ENCODE data around the gene CNTNAP2.

Gene CNTNAP2

DNA sequence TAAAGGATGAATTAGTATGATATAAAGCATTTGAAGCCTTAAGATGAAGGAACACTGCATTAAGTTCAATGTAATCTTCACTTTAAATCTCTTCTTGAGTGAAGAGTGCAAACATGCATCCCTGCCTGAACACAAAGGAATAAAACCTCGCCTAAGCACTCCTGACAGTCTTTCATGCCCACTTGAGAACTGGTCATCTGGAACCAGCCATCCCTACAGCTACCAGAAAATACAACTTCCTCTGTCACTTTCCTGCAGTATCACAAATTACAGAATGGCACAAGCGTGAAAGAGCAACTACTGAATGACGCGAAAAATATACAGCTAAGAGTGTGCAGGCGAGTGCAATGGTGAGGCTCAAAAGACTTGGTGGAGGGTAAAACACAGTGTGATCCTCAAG lies 1079.9 kb downstream of the CNTNAP2 start:
- no peak for DNase-seq (ENCODE audit: low read depth in 1 of 2, low spot score in 1 of 2)

DNA sequence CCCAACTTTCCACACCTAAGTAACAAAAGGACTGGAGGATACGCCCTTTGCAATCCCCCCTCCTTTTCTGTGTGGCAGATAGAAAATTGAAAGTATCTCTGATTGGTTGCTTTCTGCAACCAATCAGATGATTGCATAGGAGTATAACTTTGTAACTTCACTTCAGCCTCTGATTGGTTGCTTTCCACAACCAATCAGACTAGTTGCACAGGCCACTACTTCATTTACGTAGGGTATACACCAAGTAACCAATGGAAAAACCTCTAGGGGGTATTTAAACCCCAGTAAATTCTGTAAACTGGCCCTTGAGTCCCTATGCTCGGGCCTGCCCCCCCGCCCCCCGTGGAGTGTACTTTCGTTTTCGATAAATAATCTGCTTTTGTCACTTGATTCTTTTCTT lies 1080.4 kb downstream of the CNTNAP2 start:
- DNase-seq (ENCODE audit: low read depth in 1 of 2, low spot score in 1 of 2) = no peak

DNA sequence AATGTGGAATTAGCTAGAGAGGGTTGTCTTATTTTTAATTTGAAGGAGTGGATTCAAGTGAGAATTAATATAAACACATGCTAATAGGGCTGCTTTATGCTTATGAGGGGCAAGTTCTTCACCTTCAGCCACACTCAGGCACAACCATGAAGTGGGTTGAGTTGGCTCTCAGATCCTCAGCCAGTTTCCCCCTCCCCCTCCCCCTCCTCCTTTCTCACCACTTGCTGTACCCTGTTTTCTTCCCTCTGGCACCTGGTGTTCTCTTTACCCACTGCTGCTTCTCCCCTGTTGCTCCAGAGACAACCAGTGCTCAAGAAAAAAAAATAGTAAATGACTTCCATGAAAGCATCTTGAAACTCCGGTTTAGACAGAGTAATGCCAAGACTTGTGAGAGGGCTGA lies 1083.3 kb downstream of the CNTNAP2 start:
- no peak for DNase-seq (ENCODE audit: low read depth in 1 of 2, low spot score in 1 of 2)

DNA sequence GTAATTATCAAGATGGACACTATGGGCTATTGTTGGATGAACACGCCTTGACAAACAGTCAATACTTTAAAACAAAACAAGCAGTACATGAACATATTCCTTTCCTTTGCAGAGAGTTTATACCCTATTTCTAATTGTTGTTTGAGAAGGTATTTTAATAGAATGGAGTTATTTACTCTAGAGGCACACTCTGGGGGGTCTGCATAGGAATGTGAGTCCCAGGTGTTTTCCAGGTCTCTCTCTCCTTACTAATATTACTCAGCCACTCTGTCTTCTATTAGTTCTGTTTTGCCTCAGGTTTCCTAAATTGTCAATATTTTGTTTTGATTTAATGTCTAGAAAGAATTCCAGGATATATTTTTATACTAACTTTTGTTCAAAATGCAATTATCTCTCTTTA lies 1091.4 kb downstream of the CNTNAP2 start:
- no peak for DNase-seq (ENCODE audit: low read depth in 1 of 2, low spot score in 1 of 2)

DNA sequence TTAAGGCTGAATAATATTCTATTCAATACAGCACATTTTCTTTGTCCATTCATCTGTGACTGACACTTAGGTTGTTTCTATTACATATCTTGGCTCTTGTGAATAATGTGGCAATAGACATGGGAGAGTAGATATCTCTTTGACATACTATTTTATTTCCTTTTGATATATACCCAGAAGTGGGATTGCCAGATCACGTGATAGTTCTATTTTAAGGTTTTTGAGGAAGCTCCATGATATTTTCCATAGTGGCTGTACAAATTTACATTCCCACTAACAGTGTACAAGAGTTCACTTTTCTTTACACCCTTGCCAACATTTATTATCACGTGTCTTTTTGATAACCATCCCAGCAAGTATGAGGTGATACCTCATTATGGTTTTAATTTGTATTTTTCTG lies 1114.7 kb downstream of the CNTNAP2 start:
- no peak for DNase-seq (ENCODE audit: low read depth in 1 of 2, low spot score in 1 of 2)

DNA sequence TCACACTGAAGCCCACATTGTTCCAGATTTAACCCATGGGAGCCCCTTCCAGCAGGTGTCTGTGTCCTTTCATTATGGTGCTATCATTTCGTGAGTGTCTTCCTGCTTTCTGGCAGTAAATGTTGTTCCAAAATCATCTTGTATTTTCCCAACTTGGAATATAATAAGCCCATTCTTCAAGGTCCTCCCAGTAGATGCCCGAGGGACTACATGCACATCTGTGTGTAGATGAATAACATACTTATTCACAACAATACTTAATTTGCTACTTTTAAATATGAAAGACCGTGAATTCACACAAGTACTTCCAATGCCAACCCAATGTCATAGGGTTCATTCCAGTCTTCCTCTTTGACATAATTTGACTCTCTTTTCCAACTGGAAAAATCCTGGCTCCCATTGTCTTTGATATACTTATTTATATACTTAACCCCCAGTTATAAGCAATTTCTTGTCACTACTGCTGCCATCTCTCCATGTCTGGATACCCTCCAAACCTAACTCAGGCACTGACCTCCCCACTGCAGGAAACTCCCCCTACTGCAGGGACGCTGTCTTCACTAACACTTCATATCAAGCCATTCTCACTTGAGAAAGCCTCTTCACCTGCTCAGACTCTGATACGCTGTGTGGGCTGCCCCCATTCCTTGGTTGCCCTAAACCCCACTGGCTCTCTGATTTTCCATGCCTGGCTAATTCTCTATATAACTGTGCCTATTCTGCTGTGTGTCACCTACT lies 1119.2 kb downstream of the CNTNAP2 start:
- no peak for DNase-seq (ENCODE audit: low read depth in 1 of 2, low spot score in 1 of 2)

DNA sequence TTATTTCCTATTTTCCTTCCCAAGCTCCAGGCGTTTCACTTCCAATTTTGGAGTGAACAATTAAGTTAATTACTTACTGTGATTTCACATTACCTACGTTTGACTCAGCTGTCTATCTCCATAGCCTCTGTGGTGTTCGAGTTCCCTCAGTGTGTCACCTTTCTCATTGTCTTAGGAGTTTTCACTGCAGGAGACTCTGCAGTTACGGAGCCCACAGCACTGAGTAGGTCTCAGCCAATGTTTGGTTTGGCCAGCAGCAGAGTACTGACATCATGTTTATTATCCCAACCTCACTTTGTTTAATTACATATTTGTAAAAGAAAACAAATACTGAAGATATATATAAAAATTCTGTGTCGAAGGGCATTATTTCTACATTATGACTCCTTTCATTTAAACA lies 1123.9 kb downstream of the CNTNAP2 start:
- DNase-seq (ENCODE audit: low read depth in 1 of 2, low spot score in 1 of 2) = no peak

DNA sequence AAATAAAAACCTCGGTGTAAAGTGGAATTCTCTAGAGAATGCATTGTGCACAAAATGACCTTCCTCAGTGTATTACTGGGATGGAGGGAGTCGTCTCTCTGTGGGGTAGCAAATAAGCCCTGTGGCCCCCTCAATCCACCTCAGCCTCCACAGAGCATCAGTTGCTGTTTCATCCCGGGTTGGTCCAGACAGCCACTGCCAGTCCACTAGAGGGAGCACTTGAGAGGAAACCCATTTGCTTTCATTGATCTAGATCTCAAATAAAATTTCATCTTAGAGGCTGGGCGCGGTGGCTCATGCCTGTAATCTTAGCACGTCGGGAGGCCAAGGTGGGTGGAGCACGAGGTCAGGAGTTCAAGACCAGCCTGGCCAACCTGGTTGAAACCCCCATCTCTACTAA lies 1128.7 kb downstream of the CNTNAP2 start:
- no peak for DNase-seq (ENCODE audit: low read depth in 1 of 2, low spot score in 1 of 2)

DNA sequence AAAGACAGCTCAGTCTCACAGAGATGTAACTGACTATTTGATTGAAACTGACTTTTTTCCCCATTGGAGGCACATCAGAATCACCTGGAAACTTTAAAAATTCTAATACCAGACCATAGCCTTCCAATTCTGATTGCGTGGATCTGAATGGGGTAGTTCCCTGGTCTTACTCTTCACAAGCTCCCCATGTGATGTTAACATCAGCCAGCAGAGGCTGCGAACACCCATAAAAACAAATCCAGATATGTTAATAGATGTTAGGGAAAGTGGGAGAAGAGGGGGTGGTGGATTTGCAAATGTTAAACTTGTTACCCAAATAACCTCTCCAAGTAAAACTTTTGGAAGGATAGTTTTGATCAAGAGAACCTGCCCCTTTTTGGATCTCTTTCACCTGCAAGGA lies 1133.4 kb downstream of the CNTNAP2 start:
- DNase-seq (ENCODE audit: low read depth in 1 of 2, low spot score in 1 of 2) = no peak

DNA sequence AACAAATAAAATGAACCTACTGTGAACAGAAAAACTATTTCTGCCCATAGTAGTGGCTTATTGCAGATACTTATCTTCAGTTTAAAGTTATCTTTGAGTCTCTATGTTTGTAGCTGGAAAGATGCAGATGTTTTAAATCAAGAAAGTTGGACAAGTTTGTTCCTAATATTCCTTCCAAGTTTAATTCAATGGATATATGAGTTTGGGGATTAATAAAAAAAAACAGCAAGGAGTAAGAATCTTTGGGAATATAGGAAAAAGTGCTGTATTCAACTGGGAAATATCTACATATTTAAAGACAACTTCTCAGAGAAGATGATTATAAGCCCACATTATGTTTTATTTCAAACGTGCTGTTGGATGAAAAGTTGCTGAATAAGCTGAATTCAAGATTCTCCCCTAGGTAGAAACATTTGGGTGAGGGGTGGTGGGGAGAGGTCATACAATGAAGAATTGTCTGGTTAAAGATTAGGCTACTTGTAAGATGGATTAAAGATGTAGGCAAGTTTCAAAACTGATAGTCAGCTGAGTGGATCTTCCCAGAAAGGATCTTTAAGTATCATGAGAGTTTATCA lies 1135.2 kb downstream of the CNTNAP2 start:
- DNase-seq (ENCODE audit: low read depth in 1 of 2, low spot score in 1 of 2) = no peak

DNA sequence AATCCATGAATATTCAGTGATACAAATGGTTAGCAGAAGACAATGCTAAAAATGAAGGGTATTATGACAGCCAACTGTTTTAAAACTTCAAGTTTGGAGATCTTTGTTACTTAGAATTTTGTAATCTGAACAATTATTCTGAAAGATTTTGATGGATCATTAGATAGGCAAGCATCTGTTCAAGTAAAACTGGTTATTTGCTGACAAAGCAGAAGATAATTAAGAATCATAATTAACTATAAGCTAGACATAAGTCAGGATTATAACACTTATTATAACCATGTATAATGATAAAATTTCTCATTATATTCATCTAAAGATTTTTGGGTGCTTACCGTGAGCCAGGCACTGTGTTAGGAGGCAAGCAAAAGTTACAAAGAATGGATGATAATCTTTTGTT lies 1145.1 kb downstream of the CNTNAP2 start:
- DNase-seq (ENCODE audit: low read depth in 1 of 2, low spot score in 1 of 2) = no peak

DNA sequence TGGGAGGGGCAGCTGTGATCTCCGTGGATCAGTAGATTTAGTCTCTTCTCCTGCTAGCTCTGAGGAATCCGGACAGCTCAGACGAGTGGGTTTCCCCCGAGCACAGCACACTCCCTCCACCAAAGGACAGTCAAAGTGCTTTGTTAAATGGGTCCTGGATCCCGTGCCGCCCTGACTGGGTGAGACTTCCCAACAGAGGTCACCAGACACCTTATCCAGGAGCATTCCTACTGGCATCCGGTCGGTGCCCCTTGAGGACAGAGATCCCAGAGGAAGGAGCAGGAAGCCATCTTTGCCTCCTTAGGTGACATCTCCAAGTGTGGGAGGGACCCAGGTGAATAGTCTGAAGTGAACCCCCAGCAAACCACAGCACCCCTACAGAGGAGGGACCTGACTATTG lies 1148.9 kb downstream of the CNTNAP2 start:
- DNase-seq (ENCODE audit: low read depth in 1 of 2, low spot score in 1 of 2) = no peak

DNA sequence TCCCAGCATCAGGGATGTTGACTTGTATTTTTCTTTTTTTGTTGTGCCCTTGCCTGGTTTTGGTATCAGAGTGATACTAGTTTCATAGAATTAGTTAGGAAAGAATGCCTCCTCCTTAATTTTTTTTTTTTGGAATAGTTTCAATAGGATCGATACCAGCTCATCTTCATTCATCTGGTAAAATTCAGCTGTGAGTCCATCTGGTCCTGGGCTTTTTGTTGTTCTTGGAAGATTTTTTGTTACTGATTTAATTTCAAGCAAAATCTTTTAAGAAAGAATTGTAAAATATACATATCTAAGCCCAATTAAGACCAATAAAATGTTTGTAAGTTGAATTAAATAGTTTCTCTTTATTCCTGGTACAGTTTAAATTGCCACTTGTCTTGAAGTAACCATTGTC lies 1159.5 kb downstream of the CNTNAP2 start:
- no peak for DNase-seq (ENCODE audit: low read depth in 1 of 2, low spot score in 1 of 2)

DNA sequence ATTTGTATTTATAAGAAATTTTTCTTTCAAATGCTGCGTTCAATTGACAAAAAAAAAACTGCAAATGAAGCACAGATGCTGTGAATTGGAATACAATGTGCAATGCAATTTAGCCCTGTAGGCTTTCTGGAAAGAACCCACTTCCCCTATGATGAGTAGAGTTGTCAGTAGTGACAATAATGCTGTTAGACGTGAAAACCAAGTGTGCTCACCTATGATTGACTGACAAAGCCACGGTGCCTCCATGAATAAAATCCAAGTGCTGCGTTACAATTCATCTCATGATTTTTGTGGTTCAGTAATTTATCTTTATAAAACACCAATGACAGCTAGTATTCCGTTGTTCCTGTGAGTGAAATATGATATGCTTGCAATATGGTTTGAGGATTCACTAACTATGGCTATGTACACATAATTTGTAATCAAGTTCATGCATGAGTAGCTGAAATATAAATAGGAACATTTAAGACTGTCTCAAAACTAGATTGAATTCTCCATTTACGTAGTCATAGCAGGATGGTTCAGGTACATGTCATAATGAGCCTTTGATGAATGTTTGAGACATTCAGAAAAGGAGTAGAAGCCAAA lies 1160.3 kb downstream of the CNTNAP2 start:
- DNase-seq (ENCODE audit: low read depth in 1 of 2, low spot score in 1 of 2) = no peak

DNA sequence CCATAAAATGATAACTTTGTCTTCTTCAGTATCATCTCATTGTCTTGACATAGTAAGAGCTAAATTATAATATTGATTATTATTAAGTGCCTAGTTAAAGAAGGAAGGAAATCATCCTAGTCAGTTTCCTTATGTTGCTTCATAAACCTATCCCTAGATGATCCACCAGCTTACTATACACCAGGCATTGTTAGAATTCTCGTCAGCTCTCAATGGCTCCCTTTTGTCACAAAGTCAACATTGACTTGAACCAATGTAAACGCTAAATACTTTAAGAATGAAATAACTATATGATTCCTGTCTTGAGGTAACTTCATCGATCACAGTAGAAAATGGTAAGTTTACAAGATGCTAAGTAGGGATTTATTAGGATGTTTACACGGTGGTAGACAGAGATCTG lies 1162.9 kb downstream of the CNTNAP2 start:
- no peak for DNase-seq (ENCODE audit: low read depth in 1 of 2, low spot score in 1 of 2)

DNA sequence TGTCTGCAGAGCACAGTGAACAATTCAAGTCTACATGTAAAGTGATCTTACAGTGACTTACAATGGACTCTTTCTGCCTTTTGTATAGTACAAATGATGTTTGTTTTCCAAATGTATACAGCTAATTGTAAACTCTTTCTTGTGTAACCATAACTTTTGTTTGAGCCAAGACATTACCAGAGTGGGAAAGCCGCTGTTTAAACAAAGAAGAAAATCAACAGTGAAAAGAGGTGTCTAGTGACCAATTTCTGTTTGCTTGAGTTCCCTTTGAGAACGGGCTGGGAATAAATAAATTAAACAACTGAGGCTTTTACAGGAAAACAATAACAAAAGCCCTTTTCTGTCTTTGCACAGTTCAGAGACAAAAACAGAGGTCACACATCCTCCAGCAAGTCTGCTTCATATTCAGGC lies 1163.4 kb downstream of the CNTNAP2 start:
- no peak for DNase-seq (ENCODE audit: low read depth in 1 of 2, low spot score in 1 of 2)

DNA sequence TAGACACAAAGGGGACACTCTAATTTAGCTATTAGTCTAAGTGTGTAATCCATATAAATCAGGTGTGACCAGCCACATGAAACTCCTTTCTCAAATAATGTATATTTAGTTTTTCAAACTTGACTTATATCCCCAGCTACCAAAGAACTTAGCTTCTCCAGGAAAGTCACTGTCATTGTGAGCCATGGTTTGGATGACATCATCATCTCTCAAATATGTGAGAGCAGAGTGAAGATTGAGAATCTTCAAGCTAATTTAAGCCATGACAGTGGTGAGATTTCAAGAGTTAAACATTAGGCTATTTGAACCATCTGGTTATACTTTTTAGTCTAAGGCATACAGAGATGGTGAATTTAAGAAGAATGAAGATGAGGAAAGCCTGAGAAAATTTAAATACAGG lies 1165.6 kb downstream of the CNTNAP2 start:
- DNase-seq (ENCODE audit: low read depth in 1 of 2, low spot score in 1 of 2) = no peak

DNA sequence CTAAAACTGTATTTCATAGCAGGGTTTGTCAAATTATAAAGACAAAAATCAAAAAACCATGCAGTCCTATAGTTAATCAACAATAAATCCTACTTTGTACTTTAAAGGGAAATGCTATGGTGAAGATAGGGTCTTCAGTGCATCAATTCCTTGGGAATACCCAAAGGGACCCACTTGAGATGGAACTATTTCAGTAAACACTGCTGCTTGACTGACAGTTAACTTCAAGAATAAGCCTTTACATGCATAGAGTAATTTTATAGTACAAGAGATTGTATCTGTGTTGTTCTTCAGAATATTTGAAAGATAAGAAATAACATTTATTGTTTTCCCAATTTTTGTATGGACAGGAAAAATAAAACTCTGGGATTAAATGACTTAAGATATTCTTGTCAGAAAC lies 1179.6 kb downstream of the CNTNAP2 start:
- DNase-seq (ENCODE audit: low read depth in 1 of 2, low spot score in 1 of 2) = no peak

DNA sequence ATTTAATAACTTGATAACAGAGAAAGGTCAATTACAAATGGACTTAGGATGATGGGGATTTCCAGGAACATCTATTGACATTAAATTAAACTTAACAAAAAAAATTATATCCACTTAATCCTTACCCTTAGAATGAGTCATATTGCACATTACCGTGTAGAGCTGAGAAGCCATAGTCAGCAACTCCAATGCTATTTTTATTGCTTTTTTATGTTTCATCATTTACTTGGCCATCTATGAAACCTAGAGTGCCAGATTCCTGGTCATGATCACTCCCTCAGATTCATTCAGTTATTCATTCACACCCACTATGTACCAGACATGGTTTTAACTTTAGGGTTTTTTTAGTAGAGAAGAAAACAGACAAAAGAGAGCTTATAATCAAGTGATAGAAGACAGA lies 1180.4 kb downstream of the CNTNAP2 start:
- no peak for DNase-seq (ENCODE audit: low read depth in 1 of 2, low spot score in 1 of 2)

DNA sequence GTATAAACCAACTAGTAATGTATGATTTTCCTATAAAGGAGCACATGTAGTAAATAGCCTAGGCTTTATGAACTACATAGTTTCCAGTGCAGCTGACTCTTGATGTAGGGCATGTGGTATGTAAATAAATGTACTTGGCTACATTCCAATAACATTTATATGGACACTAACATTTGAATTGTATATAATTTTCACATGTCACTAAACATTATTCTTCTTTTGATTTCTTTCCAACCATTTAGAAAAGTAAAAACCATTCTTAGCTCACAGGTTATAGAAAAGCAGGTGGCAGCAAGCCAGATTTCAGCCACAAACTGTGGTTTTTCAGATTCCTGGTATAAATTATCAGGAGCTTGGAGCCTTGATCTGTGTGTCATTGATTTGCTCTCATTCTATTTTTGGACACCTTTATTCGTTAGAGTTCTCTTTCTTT lies 1182.0 kb downstream of the CNTNAP2 start:
- DNase-seq (ENCODE audit: low read depth in 1 of 2, low spot score in 1 of 2) = no peak

DNA sequence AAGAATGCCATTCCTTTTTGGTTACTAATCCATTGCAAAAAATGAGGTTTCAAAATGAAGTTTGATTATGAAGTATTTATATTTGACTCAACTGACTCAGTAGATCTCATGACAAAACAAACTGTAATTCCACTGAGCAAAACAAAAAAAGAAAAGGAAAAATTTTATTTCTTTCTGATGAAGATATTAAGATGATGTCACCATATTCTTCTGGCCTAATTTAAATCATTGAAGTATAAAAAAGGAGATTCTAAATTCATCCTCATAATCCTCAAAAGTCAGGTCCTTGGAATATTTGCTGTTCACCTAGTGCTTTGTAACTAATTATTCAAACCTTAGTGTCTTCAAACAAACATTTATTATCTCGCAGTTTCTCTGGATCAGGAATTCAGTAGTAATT lies 1183.7 kb downstream of the CNTNAP2 start:
- DNase-seq (ENCODE audit: low read depth in 1 of 2, low spot score in 1 of 2) = no peak

DNA sequence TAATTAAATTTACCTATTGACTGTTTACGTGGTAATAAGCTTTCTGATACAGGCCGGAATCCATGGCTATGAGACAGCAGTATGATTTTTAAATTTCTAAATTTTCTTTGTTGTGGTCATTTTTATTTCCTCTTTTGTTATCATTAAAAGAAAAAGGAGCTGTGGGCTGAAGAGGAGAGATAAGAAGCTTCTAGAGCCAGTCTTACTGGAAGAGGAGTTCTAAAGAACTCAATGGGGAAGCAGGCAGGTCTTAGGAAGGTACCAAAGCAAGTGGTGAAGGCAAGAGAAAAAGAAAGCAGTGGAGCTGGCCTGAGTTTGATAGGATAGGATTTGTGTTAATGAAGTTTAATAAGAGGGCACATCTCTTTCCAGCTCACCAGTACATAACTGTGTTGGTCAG lies 1187.8 kb downstream of the CNTNAP2 start:
- no peak for DNase-seq (ENCODE audit: low read depth in 1 of 2, low spot score in 1 of 2)

DNA sequence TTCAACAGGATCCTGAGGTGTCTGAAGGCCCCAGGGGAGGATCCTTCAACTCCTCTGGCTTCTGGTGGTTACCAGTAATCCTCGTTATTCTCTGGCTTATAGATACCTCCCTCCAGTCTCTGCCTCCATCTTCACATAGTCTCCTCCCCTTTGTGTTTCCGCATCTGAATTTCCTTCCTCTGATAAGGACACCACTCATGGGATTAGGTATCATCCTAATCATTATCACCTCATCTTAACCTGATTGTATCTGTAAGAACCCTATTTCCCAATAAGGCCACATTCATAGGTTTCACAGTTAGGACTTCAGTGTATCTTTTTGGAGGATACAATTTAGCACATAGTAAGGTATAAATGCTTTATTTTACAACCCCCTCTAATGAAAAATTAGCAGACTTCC lies 1189.2 kb downstream of the CNTNAP2 start:
- DNase-seq (ENCODE audit: low read depth in 1 of 2, low spot score in 1 of 2) = no peak

Data from stimulated activated CD4-positive, alpha-beta T cell treated with anti-CD3 and anti-CD28 coated beads, Interleukin-15, amount 100 ng/mL, for 1 hour (primary cell).